ENCODE data around the gene LGR5.

DNA sequence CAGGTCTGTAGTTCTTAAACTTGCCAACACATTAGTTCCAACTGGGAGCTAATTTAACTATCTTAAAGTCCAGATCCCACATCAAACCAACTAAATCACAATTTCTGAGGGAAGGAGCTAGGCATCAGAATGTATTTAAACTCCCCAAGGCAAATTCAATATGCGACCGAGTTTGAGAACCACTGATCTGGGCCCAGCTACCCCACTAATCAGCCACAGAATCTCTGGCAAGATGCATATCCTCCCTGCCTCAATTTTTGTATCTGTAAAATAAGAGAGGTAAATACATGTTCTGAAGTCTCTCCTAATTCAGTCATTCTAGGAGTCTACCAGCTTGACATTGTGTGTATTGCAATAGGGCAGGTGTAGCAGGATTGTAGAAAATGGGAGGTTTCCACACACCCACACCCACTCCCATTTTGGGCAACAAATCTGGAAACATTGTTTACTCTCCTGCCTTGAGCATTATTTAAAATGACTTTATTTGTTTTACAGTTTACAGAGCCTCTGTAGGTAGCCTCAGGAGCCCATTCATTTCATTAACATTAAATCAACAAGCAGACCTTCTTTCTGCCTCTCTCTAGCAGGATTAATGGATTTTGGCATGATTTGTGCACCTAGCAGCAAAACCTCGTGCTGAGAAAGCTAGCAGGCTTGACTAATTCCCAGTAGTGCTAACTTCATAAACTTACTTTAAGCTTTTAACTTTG is 15.6 kb downstream of the LGR5 start:
- TF ChIP-seq, protein P1, sequence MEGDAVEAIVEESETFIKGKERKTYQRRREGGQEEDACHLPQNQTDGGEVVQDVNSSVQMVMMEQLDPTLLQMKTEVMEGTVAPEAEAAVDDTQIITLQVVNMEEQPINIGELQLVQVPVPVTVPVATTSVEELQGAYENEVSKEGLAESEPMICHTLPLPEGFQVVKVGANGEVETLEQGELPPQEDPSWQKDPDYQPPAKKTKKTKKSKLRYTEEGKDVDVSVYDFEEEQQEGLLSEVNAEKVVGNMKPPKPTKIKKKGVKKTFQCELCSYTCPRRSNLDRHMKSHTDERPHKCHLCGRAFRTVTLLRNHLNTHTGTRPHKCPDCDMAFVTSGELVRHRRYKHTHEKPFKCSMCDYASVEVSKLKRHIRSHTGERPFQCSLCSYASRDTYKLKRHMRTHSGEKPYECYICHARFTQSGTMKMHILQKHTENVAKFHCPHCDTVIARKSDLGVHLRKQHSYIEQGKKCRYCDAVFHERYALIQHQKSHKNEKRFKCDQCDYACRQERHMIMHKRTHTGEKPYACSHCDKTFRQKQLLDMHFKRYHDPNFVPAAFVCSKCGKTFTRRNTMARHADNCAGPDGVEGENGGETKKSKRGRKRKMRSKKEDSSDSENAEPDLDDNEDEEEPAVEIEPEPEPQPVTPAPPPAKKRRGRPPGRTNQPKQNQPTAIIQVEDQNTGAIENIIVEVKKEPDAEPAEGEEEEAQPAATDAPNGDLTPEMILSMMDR (IDR thresholded peaks at IDR 0.05; ENCODE audit: borderline replicate concordance, extremely low read depth, low read length, poor library complexity, severe bottlenecking): no peak
- no peak for TF ChIP-seq EZH2 (IDR thresholded peaks at IDR 0.05; ENCODE audit: borderline replicate concordance, low read depth, low read length, severe bottlenecking)

Measured in DND-41 (cell line).